IMR-90 (cell line): ENCODE measurements around the gene PLCG2. TPM values are rescaled to one million over a fixed set of nuclear protein-coding genes. Genes with fewer than 3 reads are reported as not detected.

Source experiments
- ATAC-seq: fragments of 200-7000 bp; cut with Tn5 transposase; 2 replicates; pipeline ENCODE4 v1.9.1; 2020; ENCODE audit warnings: low read depth, mild to moderate bottlenecking, moderate library complexity
- BruUV-seq: library from RNA; stranded (reverse); fragments of 400-500 nt; replicated peaks from 2 replicates; lab custom pipeline; 2021; lab: Mats Ljungman, UMichigan
- CTCF ChIA-PET: fragments of 300-600 bp; formaldehyde crosslinking; extraction: SDS; loops from one replicate; lab custom pipeline; 2021; ENCODE audit warnings: antibody characterized with exemption; lab: Yijun Ruan, JAX
- POLR2A ChIA-PET: fragments of 300-600 bp; sonication (Branson Sonifier 250); formaldehyde crosslinking; loops from one replicate; lab custom pipeline; 2022; ENCODE audit warnings: antibody characterized with exemption; ENCODE audit not compliant: unreplicated experiment; lab: Charles Lee
- DNase-seq: peaks from one replicate; pipeline ENCODE4 v3.0.0; 2013
- H2AFZ ChIP-seq: replicated peaks from 2 replicates; pipeline ENCODE3; 2013; ENCODE audit warnings: low read length, mild to moderate bottlenecking; ENCODE audit not compliant: poor library complexity
- H2AK5ac ChIP-seq: 2 replicates; pipeline ENCODE4 v1.6.1; 2013; ENCODE audit warnings: low read depth, low read length, inconsistent platforms
- H2AK9ac ChIP-seq: replicated peaks from 2 replicates; pipeline ENCODE3; 2013; ENCODE audit warnings: mild to moderate bottlenecking, low read depth, low read length, moderate library complexity; ENCODE audit not compliant: poor library complexity
- H2BK120ac ChIP-seq: 2 replicates; pipeline ENCODE4 v1.6.1; 2013; ENCODE audit warnings: low read depth, low read length, inconsistent platforms
- H2BK15ac ChIP-seq: 3 replicates; pipeline ENCODE4 v1.6.1; 2013; ENCODE audit warnings: low read depth, low read length, inconsistent platforms
- H2BK20ac ChIP-seq: 2 replicates; pipeline ENCODE4 v1.6.1; 2013; ENCODE audit warnings: low read depth, mild to moderate bottlenecking, inconsistent platforms, low read length, moderate library complexity
- H2BK5ac ChIP-seq: 2 replicates; pipeline ENCODE4 v1.6.1; 2013; ENCODE audit warnings: mild to moderate bottlenecking, low read depth, low read length, inconsistent platforms; ENCODE audit not compliant: poor library complexity, severe bottlenecking
- H3K14ac ChIP-seq: replicated peaks from 2 replicates; pipeline ENCODE4 v1.6.1; 2013; ENCODE audit warnings: low read depth, low read length, inconsistent platforms
- H3K18ac ChIP-seq: 2 replicates; pipeline ENCODE4 v1.6.1; 2013; ENCODE audit warnings: low read depth, low read length, control low read depth
- H3K23ac ChIP-seq: 2 replicates; pipeline ENCODE4 v1.6.1; 2013; ENCODE audit warnings: low read depth, low read length, inconsistent platforms
- H3K27ac ChIP-seq: 2 replicates; pipeline ENCODE4 v1.5.1; 2013; ENCODE audit warnings: mild to moderate bottlenecking, control low read depth, low read length; ENCODE audit not compliant: insufficient read depth
- H3K27me3 ChIP-seq: 2 replicates; pipeline ENCODE4 v1.6.1; 2013; ENCODE audit warnings: low read length; ENCODE audit not compliant: control insufficient read depth, insufficient read depth
- H3K36me3 ChIP-seq: 2 replicates; pipeline ENCODE4 v1.6.1; 2013; ENCODE audit warnings: low read length, mixed read lengths; ENCODE audit not compliant: control insufficient read depth, insufficient read depth
- H3K4ac ChIP-seq: 2 replicates; pipeline ENCODE4 v1.6.1; 2013; ENCODE audit warnings: low read depth, low read length, inconsistent platforms
- H3K4me1 ChIP-seq: 2 replicates; pipeline ENCODE4 v1.6.1; 2013; ENCODE audit warnings: low read length, mixed read lengths; ENCODE audit not compliant: control insufficient read depth, insufficient read depth
- H3K4me2 ChIP-seq: 2 replicates; pipeline ENCODE4 v1.6.1; 2013; ENCODE audit warnings: low read depth, mild to moderate bottlenecking, control low read depth, low read length, moderate library complexity
- H3K4me3 ChIP-seq: 2 replicates; pipeline ENCODE4 v1.5.1; 2013; ENCODE audit warnings: low read depth, mild to moderate bottlenecking, control low read depth, low read length, moderate library complexity; ENCODE audit not compliant: insufficient read depth
- H3K56ac ChIP-seq: 2 replicates; pipeline ENCODE4 v1.6.1; 2013; ENCODE audit warnings: low read length, inconsistent platforms; ENCODE audit not compliant: insufficient read depth; ENCODE audit errors: extremely low read depth
- H3K79me1 ChIP-seq, 2 experiments: 2 replicates each; pipeline ENCODE4 v1.6.1; 2013; ENCODE audit warnings: low read length in 2 of 2, inconsistent platforms in 1 of 2, low read depth in 1 of 2
- H3K9ac ChIP-seq: 2 replicates; pipeline ENCODE4 v1.6.1; 2013; ENCODE audit warnings: low read depth, low read length, control low read depth
- H3K9me1 ChIP-seq: 2 replicates; pipeline ENCODE4 v1.6.1; 2013; ENCODE audit warnings: low read length, inconsistent platforms; ENCODE audit not compliant: insufficient read depth
- H3K9me3 ChIP-seq: 2 replicates; pipeline ENCODE4 v1.6.1; 2013; ENCODE audit warnings: low read length; ENCODE audit not compliant: control insufficient read depth, insufficient read depth
- H4K20me1 ChIP-seq: 2 replicates; pipeline ENCODE4 v1.6.1; 2013; ENCODE audit warnings: low read length, inconsistent platforms; ENCODE audit not compliant: insufficient read depth
- H4K5ac ChIP-seq: 2 replicates; pipeline ENCODE4 v1.6.1; 2013; ENCODE audit warnings: mild to moderate bottlenecking, low read depth, low read length, control low read depth
- H4K8ac ChIP-seq, 2 experiments: 2 replicates each; pipeline ENCODE4 v1.6.1; 2013; ENCODE audit warnings: low read depth in 2 of 2, low read length in 2 of 2, control low read depth in 1 of 2, inconsistent platforms in 1 of 2
- H4K91ac ChIP-seq: 2 replicates; pipeline ENCODE4 v1.6.1; 2013; ENCODE audit warnings: low read depth, low read length, inconsistent platforms; ENCODE audit not compliant: insufficient read depth
- RAD21 ChIP-seq: IDR thresholded peaks from 2 replicates; pipeline ENCODE4 v1.6.1; 2012; ENCODE audit warnings: low read length, improper control_type of control experiment
- RFX5 ChIP-seq: IDR thresholded peaks from 2 replicates; pipeline ENCODE4 v1.8.0; 2012; ENCODE audit warnings: low read depth, mild to moderate bottlenecking, low read length, moderate library complexity
- WGBS, 2 experiments: methylation state at CpG; one replicate each; pipeline versions ENCODE4 v1.1.5 to v1.1.7; 2013; ENCODE audit warnings: missing lambda C conversion rate in 2 of 2; ENCODE audit not compliant: insufficient read length in 1 of 2; ENCODE audit errors: extremely low coverage in 2 of 2; 5-methylcytosine and 5-hydroxymethylcytosine counted together
- dilution Hi-C: fragments of 300-500 bp; cut with HindIII; formaldehyde crosslinking; loops from one replicate; pipeline ENCODE4 v1.14.3; 2018; ENCODE audit warnings: low sequenced_read_pairs; ENCODE audit not compliant: unreplicated experiment
- in situ Hi-C: fragments of 300-500 bp; cut with MboI; formaldehyde crosslinking; loops from 3 replicates; pipeline ENCODE4 v1.14.3; 2019; ENCODE audit warnings: low sequenced_read_pairs, inconsistent platforms, mixed read lengths
- intact Hi-C: fragments of 100-400 bp; cut with micrococcal nuclease; formaldehyde crosslinking; loops from 2 replicates; pipeline ENCODE4 v1.10.0; 2022
- polyA plus RNA-seq, 3 experiments: library from polyadenylated mRNA; depleted of rRNA; stranded (reverse); fragments of >200 nt; gene quantifications; 2 replicates each; pipeline ENCODE4 v1.2.3, GENCODE V29; 2012; ENCODE audit warnings: low replicate concordance in 1 of 3
- total RNA-seq: library from RNA; depleted of rRNA; stranded (reverse); fragments of >200 nt; gene quantifications from 2 replicates; pipeline ENCODE4 v1.2.3, GENCODE V29; 2012

Gene PLCG2
- total and polyA plus RNA-seq, 2 of the 4 experiments (the other 2 are of a cell fraction): 0.14 to 0.18 TPM

DNA sequence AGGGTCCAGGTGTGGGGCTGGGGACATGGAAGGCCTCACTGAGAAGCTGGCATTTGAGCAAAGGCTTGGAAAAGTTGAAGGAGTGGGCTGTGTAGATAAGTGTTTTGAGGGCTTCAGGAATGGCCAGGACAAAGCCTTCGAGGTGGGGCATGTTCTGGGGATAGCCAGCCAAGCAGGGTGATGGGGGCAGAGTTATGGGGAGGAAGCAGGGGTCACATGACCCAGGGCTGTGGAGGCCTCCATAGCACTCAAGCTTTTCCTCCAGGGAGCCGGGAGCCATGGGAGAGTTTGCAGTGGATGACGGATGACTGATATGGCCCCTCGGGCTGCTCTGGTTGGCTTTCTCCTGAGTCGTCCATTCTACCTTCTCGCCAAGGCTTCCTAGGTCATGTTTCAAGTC lies 27.6 kb downstream of the PLCG2 start:
- no peak overlapping the region for H2AFZ ChIP-seq
- no peaks in the 10 kb centered on the region for H3K9me1 ChIP-seq
- no peaks in the 10 kb centered on the region for H4K20me1 ChIP-seq
- no peak overlapping the region for H2AK5ac ChIP-seq
- dilution Hi-C loops (no loop called here), intact Hi-C loops (no loop called here), in situ Hi-C loops (no loop called here)
- H2BK15ac ChIP-seq: no peak overlapping the region
- no peak overlapping the region for H2AK9ac ChIP-seq
- no peak overlapping the region for H2BK120ac ChIP-seq
- no peaks in the 10 kb centered on the region for H3K9me3 ChIP-seq
- no peak overlapping the region for H4K91ac ChIP-seq
- TF ChIP-seq RAD21: no peak
- no peak for TF ChIP-seq RFX5
- no peak overlapping the region for H4K5ac ChIP-seq
- no peak overlapping the region for H3K56ac ChIP-seq
- no peak overlapping the region for H4K8ac ChIP-seq
- ChIA-PET POLR2A (no interaction called here), CTCF (no interaction called here)
- H3K4me3 ChIP-seq: no peak overlapping the region
- no peak overlapping the region for H3K27ac ChIP-seq
- no peak overlapping the region for H3K4ac ChIP-seq
- DNase-seq (no peak), ATAC-seq (no peak)
- no peaks in the 10 kb centered on the region for H3K4me1 ChIP-seq
- no peak overlapping the region for H3K18ac ChIP-seq
- BruUV-seq: no TSS peak
- no peak overlapping the region for H3K14ac ChIP-seq
- H2BK20ac ChIP-seq: no peak overlapping the region
- no peak overlapping the region for H3K23ac ChIP-seq
- no peak overlapping the region for H2BK5ac ChIP-seq
- H3K27me3 ChIP-seq: no peaks in the 10 kb centered on the region; the same call in 1 of the 2 replicates
- no peak overlapping the region for H3K9ac ChIP-seq
- WGBS, 2 experiments: no CpG with 5 or more reads among the region's 6 CpGs
- no peaks in the 10 kb centered on the region for H3K79me1 ChIP-seq
- H3K36me3 ChIP-seq: no peaks in the 10 kb centered on the region
- no peak overlapping the region for H3K4me2 ChIP-seq
